SK-N-SH (cell line): ENCODE data around the gene KRT16.
"Not testable (repeated sequence)": the region's sequence is repeated elsewhere in the genome, so short reads cannot be mapped to it uniquely, and the experiment has no call there.

Experiments used
- EP300 ChIP-seq, 2 experiments: IDR thresholded peaks; 2 replicates each; pipeline versions ENCODE4 v1.4.0 to v1.6.1; 2012; ENCODE audit warnings: borderline replicate concordance in 1 of 2, low read depth in 1 of 2, low read length in 1 of 2
- IRF3 ChIP-seq: fragments of 150-350 bp; IDR thresholded peaks from 2 replicates; pipeline ENCODE4 v1.6.1; 2016; ENCODE audit warnings: mild to moderate bottlenecking, low read depth, low read length
- MEF2A ChIP-seq: IDR thresholded peaks from 2 replicates; pipeline ENCODE4 v1.4.0; 2012; ENCODE audit warnings: low read depth, borderline replicate concordance
- SIN3A ChIP-seq: IDR thresholded peaks from 2 replicates; pipeline ENCODE4 v1.6.1; 2012; ENCODE audit warnings: low read depth, mild to moderate bottlenecking, low read length, moderate library complexity, borderline replicate concordance
- SMC3 ChIP-seq: IDR thresholded peaks from 2 replicates; pipeline ENCODE4 v1.6.1; 2012; ENCODE audit warnings: low read depth, low read length, improper control_type of control experiment
- USF1 ChIP-seq: IDR thresholded peaks from 2 replicates; pipeline ENCODE4 v1.4.0; 2012; ENCODE audit warnings: low read depth, borderline replicate concordance
- USF2 ChIP-seq: fragments of 150-350 bp; IDR thresholded peaks from 2 replicates; pipeline ENCODE4 v1.6.1; 2017; ENCODE audit warnings: antibody characterized with exemption, low read length, low read depth, borderline replicate concordance
- TF ChIP-seq, protein P1 (sequence below): fragments of 200-600 bp; sonication (generic); IDR thresholded peaks from 2 replicates; pipeline ENCODE4 v1.6.1; 2017; ENCODE audit warnings: antibody characterized with exemption, mild to moderate bottlenecking, moderate library complexity

- TF ChIP-seq, protein P1, sequence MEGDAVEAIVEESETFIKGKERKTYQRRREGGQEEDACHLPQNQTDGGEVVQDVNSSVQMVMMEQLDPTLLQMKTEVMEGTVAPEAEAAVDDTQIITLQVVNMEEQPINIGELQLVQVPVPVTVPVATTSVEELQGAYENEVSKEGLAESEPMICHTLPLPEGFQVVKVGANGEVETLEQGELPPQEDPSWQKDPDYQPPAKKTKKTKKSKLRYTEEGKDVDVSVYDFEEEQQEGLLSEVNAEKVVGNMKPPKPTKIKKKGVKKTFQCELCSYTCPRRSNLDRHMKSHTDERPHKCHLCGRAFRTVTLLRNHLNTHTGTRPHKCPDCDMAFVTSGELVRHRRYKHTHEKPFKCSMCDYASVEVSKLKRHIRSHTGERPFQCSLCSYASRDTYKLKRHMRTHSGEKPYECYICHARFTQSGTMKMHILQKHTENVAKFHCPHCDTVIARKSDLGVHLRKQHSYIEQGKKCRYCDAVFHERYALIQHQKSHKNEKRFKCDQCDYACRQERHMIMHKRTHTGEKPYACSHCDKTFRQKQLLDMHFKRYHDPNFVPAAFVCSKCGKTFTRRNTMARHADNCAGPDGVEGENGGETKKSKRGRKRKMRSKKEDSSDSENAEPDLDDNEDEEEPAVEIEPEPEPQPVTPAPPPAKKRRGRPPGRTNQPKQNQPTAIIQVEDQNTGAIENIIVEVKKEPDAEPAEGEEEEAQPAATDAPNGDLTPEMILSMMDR, result not testable (repeated sequence)
- not testable (repeated sequence) for TF ChIP-seq SIN3A; SMC3; IRF3; EP300 (IDR thresholded peaks at IDR 0.05; ENCODE audit: borderline replicate concordance in 1 of 2, low read depth in 1 of 2, low read length in 1 of 2); USF1; MEF2A; USF2
These were observed 30.3 kb downstream of the KRT16 start for GRCh38 chr17:41582061-41582968.
